ENCODE results near the gene CAPZA1.

- TF ChIP-seq POLR2A (IDR thresholded peaks at IDR 0.05; ENCODE audit: low read length), result no peak
- TF ChIP-seq GATA1 (IDR thresholded peaks at IDR 0.05; ENCODE audit: low read depth, low read length), result no peak
Observed at GRCh38 chr1:112672842-112673241, 53.2 kb downstream of the CAPZA1 start.

Measured in erythroblast (primary cell).